NCI-H1417 (cell line): Measurements from ENCODE around the gene SHISA5.

ENCODE experiments used
- DNase-seq, 3 experiments: peaks; one replicate each; lab custom pipeline; 2025; lab: John Stamatoyannopoulos, UW

The SHISA5 gene

GRCh38 chr3:48431224-48432029, 72.5 kb downstream of the SHISA5 start:
- DNase-seq: no peak

GRCh38 chr3:48430708-48431101, 73.3 kb downstream of the SHISA5 start:
- no peak for DNase-seq

DNA sequence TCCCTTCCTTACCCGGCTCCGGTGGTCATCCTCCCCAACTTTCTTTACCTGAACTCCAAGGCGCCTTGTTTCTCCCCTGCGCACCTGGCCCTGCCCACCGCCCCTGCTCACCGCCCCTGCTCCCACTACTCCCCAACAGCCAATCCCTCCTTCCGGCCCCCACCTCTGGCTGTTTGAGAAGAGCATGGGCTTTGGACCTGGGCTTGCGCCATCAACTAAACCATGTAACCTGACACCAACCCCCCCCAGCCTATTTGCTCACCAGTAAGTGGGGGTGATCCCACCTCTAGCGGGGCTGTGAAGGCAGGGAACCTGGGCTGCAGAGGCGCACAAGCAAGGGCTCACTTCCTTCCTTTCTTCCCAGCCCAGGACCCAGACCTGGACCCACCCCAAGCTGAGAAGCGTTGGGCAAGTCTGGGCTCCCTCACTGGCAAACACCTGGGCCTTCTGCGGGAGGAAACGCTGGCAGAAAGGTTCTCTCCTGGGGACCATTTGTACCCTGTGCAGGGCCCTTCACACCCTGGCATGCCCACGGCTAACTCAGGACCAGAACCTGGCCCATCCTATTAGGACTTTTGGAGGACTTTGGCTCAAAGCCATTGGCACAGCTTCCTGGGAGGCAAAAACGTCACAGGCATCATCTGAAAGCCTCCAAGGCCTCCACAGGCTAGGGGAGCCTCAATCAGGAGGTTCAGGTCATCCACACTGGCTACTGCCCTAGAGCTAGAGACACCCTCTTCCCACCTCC, 73.8 kb downstream of the SHISA5 start, which contains the start of gene PLXNB1:
Gene PLXNB1 (minus strand): TSS at position 127 of the 748 bp plus-strand sequence. CDS start 5,475 bp downstream, outside the sequence.
- peak; percentile 50 to 89 (median 84) for DNase-seq

DNA sequence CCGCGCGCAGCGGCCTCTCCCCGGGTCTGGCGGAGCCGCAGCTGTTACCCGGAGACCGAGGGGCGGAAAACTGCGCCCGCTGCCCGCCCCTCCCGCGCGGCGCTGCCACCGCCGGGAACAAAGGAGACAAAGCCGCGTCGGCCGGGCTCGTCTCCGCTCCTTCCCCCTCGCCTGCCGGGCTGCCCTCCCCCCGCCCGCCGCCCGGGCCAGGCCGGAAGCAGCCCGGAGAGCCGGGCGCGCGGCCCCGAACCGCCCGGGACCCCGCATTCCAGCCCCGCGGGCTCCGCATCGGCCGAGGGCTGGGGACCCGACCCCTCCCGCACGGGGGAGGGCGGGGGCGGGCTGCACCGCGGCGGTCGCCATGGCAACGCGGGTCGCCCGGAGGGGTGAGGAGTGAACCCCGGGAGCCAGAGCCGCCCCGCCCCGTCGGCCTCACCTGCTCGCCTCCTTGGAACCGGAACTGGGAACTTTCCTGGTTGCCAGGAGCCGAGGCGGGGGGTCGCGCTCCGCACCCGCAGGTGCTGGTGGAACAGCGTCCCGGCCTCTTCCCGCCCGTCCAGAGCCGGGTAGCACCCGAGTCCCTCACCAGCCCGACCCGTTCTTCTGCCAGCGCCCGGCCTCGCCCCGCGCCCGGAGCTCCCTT, 74.5 kb downstream of the SHISA5 start:
- peak; percentile 62 to 88 (median 86) for DNase-seq

DNA sequence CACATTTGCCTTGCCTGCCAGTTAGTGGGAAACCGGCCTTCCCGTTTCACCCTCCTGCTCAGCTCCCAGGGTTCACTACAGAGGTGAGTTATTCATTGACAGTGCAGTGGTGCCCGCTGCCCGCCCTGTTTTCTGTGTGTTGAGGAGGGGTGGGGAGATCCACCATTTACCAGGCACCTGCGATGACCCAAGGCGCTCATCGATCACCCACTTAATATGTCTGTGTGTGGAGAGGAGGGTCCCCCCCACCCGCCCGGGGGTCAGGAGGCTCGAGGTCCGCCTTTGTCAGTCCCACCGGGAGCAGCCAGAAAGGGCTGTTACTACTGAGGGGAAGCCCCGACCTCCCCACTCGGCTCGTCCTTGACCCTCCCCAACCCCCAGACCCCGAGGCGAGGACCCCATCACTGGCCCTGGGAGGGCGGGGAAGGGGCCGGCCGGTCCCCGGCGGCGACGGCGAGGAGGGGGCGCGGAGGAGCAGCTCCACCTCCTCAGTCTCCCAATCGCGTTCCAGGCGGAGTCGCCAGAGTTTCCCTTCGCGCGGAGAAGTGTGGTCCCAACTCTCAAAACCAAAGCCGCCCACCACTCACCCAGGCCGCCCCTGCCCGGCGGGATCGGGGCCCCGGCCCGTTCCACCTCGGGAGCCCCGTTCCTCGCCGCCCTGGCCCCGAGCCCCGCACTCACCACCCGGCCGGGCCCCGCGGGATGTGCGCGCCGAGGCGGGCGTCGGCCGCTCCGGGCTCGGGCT, 75.2 kb downstream of the SHISA5 start:
- peak; percentile 15 to 69 (median 62) for DNase-seq

DNA sequence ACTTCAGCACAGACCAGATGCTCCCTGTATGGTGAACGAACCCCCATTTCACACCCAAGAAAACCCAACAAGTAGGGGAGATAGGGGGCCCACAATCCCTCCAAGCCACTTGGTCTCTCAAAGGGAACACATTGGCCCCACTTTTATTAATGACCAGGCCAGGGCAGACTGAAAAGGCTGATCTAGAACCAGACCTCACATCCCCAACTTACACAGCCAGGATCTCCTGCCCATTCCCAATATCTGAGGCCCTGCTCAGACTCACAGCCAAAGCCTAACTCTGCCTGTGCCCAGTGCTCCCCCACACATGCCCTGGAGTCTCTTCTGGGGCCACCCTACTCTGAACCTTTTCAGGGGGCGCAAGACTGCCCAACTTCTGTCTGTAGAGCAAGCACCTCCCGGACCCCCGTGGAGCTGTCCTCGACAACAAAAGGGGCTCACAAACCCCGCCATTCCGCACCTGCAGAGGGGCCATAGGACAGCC, 75.8 kb downstream of the SHISA5 start:
- DNase-seq: no peak

- no peak for DNase-seq
Observed at GRCh38 chr3:48427630-48427962, 76.4 kb downstream of the SHISA5 start.

- DNase-seq: peak in 1 of 3 experiments; percentile 0
Observed at GRCh38 chr3:48426944-48427629, 76.9 kb downstream of the SHISA5 start.

DNA sequence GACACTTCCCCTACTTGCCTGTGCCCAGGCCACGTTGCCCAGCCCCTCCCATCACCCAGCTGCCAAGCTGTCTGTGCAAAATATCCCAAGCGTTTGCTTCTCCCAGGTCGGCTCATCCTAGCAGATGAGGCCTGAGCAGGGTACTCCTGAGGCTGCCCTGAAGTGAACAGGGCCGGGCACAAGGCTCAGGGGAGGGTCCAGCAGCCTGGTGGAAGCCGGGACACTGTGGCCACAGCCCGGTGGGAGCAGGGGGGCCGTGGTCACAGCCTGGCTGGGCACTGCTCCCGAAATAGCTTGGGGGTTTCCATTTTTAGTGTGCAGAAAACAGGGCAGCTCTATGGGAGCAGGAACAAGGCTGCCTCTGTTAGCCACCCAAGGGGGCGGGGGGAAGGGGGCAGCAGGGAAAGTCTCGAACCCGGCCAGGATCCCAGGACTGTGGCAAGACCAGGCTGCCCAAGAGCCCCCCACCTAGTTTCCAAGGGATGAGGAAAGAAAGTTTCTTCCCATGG, 77.5 kb downstream of the SHISA5 start:
- no peak for DNase-seq

GRCh38 chr3:48425281-48425812, 78.6 kb downstream of the SHISA5 start:
- no peak for DNase-seq

DNA sequence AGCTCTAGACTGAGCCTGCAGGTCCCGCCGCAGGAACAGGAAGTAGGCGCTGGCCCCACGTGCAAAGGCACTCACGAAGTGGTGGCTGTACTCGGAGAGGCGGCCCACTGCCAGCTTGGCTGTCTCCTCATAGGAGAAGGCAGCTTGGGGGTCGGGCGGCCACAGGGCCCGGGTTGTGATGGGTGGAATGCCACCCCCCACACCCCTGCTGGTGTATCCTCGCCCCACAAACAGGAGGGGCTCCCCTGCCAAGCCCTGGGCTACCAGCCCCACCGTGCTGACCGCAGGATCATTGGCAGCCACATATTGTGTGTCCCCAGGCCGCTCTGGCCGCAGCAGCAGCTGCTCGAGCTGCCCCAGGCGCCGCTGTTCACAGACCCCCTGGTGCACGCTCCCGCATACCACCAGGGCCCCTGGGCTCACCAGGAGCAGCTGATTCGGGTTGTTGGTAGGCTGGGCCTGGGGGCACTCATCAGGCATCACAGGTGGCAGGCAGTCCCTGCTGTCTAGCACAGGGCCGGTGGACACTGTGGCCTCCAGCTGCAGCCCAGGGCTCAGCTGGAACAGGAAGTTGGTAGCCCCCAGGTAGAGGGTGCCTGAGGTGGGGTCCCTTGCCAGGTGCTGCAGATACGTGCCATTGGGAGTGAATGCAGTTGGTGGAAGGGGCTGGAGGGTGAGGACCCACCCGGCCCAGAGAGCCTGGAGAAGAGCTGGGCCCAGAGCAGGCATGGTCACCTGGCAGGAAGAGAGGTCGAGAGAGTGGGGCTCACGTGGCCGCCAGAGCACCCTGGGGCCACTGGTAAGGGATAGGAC, 79.9 kb downstream of the SHISA5 start:
- no peak for DNase-seq

- DNase-seq: no peak
Observed at GRCh38 chr3:48423241-48423882, 80.6 kb downstream of the SHISA5 start.

- DNase-seq: no peak
Observed at GRCh38 chr3:48422681-48423080, 81.3 kb downstream of the SHISA5 start.

DNA sequence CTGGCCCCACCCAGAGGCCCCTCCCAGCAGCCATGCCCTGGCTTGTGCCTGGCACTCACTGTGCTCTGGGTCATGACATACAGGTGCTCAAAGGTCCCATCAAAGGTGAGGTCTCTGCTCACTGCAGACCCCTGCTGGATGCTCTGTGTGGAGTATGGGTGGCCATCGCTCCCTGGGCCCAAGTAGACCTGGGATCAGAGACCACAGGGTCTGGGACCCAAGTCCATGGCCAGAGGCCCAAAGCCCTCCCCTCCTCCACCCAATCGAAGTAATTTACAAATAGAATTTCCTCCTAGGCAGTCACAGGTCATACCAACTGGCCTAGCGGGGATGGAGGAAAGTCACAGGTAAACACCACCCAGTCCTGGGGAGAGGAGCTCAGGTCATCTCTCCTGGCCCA, 81.7 kb downstream of the SHISA5 start:
- DNase-seq: no peak

GRCh38 chr3:48420561-48420960, 83.4 kb downstream of the SHISA5 start:
- no peak for DNase-seq

GRCh38 chr3:48419597-48419996, 84.4 kb downstream of the SHISA5 start:
- DNase-seq: no peak

DNA sequence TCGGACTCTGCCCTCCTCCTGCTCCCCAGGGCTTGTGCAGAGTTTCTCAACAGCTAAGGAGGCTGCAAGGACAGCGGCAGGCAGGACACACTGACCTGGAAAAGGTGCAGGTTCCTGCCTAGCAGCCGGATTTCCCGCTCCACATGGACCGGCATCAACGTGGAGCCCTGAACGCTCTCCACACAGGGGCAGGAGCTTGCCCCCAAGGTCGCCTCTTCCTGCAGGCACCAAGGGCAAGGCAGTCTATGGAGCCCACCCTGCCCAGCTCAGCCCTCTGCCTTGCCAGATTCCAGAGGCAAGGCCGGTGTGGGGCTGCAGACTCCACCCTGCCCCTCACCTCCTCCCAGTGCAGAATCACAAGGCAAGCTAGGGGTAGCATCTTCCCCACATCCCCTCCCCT, 84.8 kb downstream of the SHISA5 start:
- no peak for DNase-seq

DNA sequence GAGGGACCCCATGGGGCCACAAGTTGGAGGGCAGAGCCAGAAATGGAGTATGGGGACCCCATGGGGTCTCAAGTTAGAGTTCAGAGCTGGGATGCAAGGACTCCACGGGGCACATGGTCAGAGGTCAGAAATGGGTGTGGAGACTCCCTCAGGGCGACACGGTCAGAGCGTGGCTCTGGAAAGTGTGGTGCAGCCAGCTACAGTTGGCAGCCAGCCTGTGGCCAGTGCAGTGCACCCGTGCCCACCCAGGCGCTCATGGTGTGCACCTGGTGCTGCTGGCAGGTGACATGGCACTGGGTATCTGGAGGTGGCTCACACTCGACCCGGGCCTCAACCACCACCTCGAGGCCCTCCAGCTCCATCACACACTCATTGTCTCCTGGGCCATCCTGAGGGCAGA, 85.3 kb downstream of the SHISA5 start:
- no peak for DNase-seq

- DNase-seq: no peak
Observed at GRCh38 chr3:48418140-48418539, 85.8 kb downstream of the SHISA5 start.
